ENCODE results near the gene MBD6.
A peak's percentile ranks its signal among the peaks of the same experiment; 100 is the strongest.

MBD6 gene

GRCh38 chr12:57529831-57530230 is 7.2 kb downstream of the MBD6 start:
- peak; percentile 5 for DNase-seq
- TF ChIP-seq CTCF (IDR thresholded peaks at IDR 0.05; ENCODE audit: low read length), result no peak
- TF ChIP-seq EZH2 (optimal IDR thresholded peaks at IDR 0.05; ENCODE audit: low read depth, low read length), result no peak
- TF ChIP-seq EZH2phosphoT487 (IDR thresholded peaks at IDR 0.05; ENCODE audit: low read length), result no peak
- Histone ChIP-seq H3K36me3 (replicated peaks; ENCODE audit: insufficient read depth, low read length) (peaks cover 7% of the 10 kb centered on the region; the same call in 1 of the 2 replicates), H4K20me1 (ENCODE audit: insufficient read depth, low read length) (no peaks in the 10 kb centered on the region), H3K27ac (ENCODE audit: low read length) (no peak overlapping the region), H3K9me2 (replicated peaks; ENCODE audit: insufficient read depth, low read length) (no peaks in the 10 kb centered on the region), H3K9ac (ENCODE audit: low read length) (no peak overlapping the region), H3K4me1 (ENCODE audit: low read length) (no peaks in the 10 kb centered on the region), H3K4me2 (ENCODE audit: low read depth, low read length) (no peak overlapping the region), H3K9me3 (replicated peaks; ENCODE audit: insufficient read depth, low read length) (no peaks in the 10 kb centered on the region), H3F3A (ENCODE audit: insufficient read depth, low read length) (no peaks in the 10 kb centered on the region; the same call in 1 of the 2 replicates), H3K4me3 (ENCODE audit: low read length) (no peak overlapping the region), H3K27me3 (replicated peaks; ENCODE audit: insufficient read depth, low read length) (no peaks in the 10 kb centered on the region), H3K79me2 (ENCODE audit: low read length) (peaks cover 15% of the 10 kb centered on the region), H2AFZ (ENCODE audit: low read length) (no peak overlapping the region)

GRCh38 chr12:57530396-57531142 is 7.9 kb downstream of the MBD6 start:
- Histone ChIP-seq H3K4me1 (ENCODE audit: low read length) (no peaks in the 10 kb centered on the region), H2AFZ (ENCODE audit: low read length) (no peak overlapping the region), H3K27ac (ENCODE audit: low read length) (no peak overlapping the region), H3K4me2 (ENCODE audit: low read depth, low read length) (no peak overlapping the region), H4K20me1 (ENCODE audit: insufficient read depth, low read length) (no peaks in the 10 kb centered on the region), H3K79me2 (ENCODE audit: low read length) (peaks cover 9% of the 10 kb centered on the region), H3K9me3 (replicated peaks; ENCODE audit: insufficient read depth, low read length) (no peaks in the 10 kb centered on the region), H3K9me2 (replicated peaks; ENCODE audit: insufficient read depth, low read length) (no peaks in the 10 kb centered on the region), H3K27me3 (replicated peaks; ENCODE audit: insufficient read depth, low read length) (no peaks in the 10 kb centered on the region), H3K36me3 (replicated peaks; ENCODE audit: insufficient read depth, low read length) (peaks cover 7% of the 10 kb centered on the region; the same call in 1 of the 2 replicates), H3F3A (ENCODE audit: insufficient read depth, low read length) (no peaks in the 10 kb centered on the region; the same call in 1 of the 2 replicates), H3K4me3 (ENCODE audit: low read length) (no peak overlapping the region), H3K9ac (ENCODE audit: low read length) (no peak overlapping the region)
- TF ChIP-seq EZH2 (optimal IDR thresholded peaks at IDR 0.05; ENCODE audit: low read depth, low read length) (no peak), EZH2phosphoT487 (IDR thresholded peaks at IDR 0.05; ENCODE audit: low read length) (no peak), CTCF (IDR thresholded peaks at IDR 0.05; ENCODE audit: low read length) (no peak)
- DNase-seq, result peak; percentile 4

GRCh38 chr12:57531836-57532235 is 9.2 kb downstream of the MBD6 start:
- no peak for TF ChIP-seq CTCF (IDR thresholded peaks at IDR 0.05; ENCODE audit: low read length)
- no peak for TF ChIP-seq EZH2 (optimal IDR thresholded peaks at IDR 0.05; ENCODE audit: low read depth, low read length)
- no peak for TF ChIP-seq EZH2phosphoT487 (IDR thresholded peaks at IDR 0.05; ENCODE audit: low read length)
- Histone ChIP-seq H3K4me1 (ENCODE audit: low read length) (no peaks in the 10 kb centered on the region), H3K27me3 (replicated peaks; ENCODE audit: insufficient read depth, low read length) (no peaks in the 10 kb centered on the region), H3K4me3 (ENCODE audit: low read length) (no peak overlapping the region), H4K20me1 (ENCODE audit: insufficient read depth, low read length) (no peaks in the 10 kb centered on the region), H3F3A (ENCODE audit: insufficient read depth, low read length) (no peaks in the 10 kb centered on the region; the same call in 1 of the 2 replicates), H3K9ac (ENCODE audit: low read length) (no peak overlapping the region), H3K27ac (ENCODE audit: low read length) (no peak overlapping the region), H3K9me2 (replicated peaks; ENCODE audit: insufficient read depth, low read length) (no peaks in the 10 kb centered on the region), H2AFZ (ENCODE audit: low read length) (no peak overlapping the region), H3K4me2 (ENCODE audit: low read depth, low read length) (no peak overlapping the region), H3K9me3 (replicated peaks; ENCODE audit: insufficient read depth, low read length) (no peaks in the 10 kb centered on the region), H3K36me3 (replicated peaks; ENCODE audit: insufficient read depth, low read length) (peaks cover 7% of the 10 kb centered on the region; the same call in 1 of the 2 replicates), H3K79me2 (ENCODE audit: low read length) (no peaks in the 10 kb centered on the region; the same call in 1 of the 2 replicates)
- DNase-seq, result no peak

Data from MM.1S (cell line).